NB4 (cell line): ENCODE data around the gene ZNF443.
A peak's percentile ranks its signal among the peaks of the same experiment; 100 is the strongest.
"Not testable (repeated sequence)": the region's sequence is repeated elsewhere in the genome, so short reads cannot be mapped to it uniquely, and the experiment has no call there.

Experiments used
- DNase-seq: peaks from one replicate; pipeline ENCODE4 v3.0.0; 2010; ENCODE audit warnings: low read depth
- H3K4me3 ChIP-seq: one replicate; pipeline ENCODE4 v1.5.1; 2011; ENCODE audit warnings: mild to moderate bottlenecking, low read depth, low read length, moderate library complexity
- CTCF ChIP-seq: IDR thresholded peaks from one replicate; pipeline ENCODE4 v1.5.1; 2012; ENCODE audit warnings: low read depth, low read length
- MAX ChIP-seq: IDR thresholded peaks from 2 replicates; pipeline ENCODE4 v1.6.1; 2011; ENCODE audit warnings: low read depth, low read length
- MYC ChIP-seq: IDR thresholded peaks from 2 replicates; pipeline ENCODE4 v1.6.1; 2011; ENCODE audit warnings: low read depth, low read length
- POLR2A ChIP-seq: IDR thresholded peaks from 2 replicates; pipeline ENCODE4 v1.6.1; 2011; ENCODE audit warnings: mild to moderate bottlenecking; ENCODE audit not compliant: insufficient read length; ENCODE audit errors: extremely low read depth

Gene ZNF443

GRCh38 chr19:12411893-12412292 lies 28.9 kb downstream of the ZNF443 start:
- peak; percentile 35; the same call in 1 of the 2 replicates for TF ChIP-seq MYC
- no peak for TF ChIP-seq CTCF
- TF ChIP-seq POLR2A = no peak
- peak; percentile 73 for TF ChIP-seq MAX

GRCh38 chr19:12400633-12401502 lies 40.0 kb downstream of the ZNF443 start, which contains the start of gene ZNF799:
ZNF799 (minus strand) TSS chr19:12401271; CDS start chr19:12401070, 201 bp downstream.
- TF ChIP-seq POLR2A = peak; percentile 41
- TF ChIP-seq CTCF = no peak
- peak; percentile 47 for TF ChIP-seq MAX
- peak; percentile 52; the same call in 1 of the 2 replicates for TF ChIP-seq MYC
- H3K4me3 ChIP-seq = peak within 1 kb of the TSS; percentile 66
- DNase-seq = peak; percentile 97

More at GRCh38 chr19:12411893-12412292, 28.9 kb downstream of the ZNF443 start:
- H3K4me3 ChIP-seq = no peak overlapping the region
- DNase-seq = peak; percentile 89

GRCh38 chr19:12399901-12400632 lies 40.8 kb downstream of the ZNF443 start:
- peak; percentile 47 for DNase-seq
- peak overlapping the region; percentile 66 for H3K4me3 ChIP-seq

GRCh38 chr19:12391148-12391547 lies 49.7 kb downstream of the ZNF443 start:
- not testable (repeated sequence) for DNase-seq

GRCh38 chr19:12386365-12386764 lies 54.5 kb downstream of the ZNF443 start:
- DNase-seq, H3K4me3 ChIP-seq: not testable (repeated sequence)

More at GRCh38 chr19:12391148-12391547, 49.7 kb downstream of the ZNF443 start:
- H3K4me3 ChIP-seq = not testable (repeated sequence)

GRCh38 chr19:12380444-12380737 lies 60.4 kb downstream of the ZNF443 start:
- no peak for DNase-seq
- TF ChIP-seq MYC (no peak), MAX (no peak), POLR2A (no peak), CTCF (no peak)
- no peak overlapping the region for H3K4me3 ChIP-seq

- no peak for TF ChIP-seq MAX
- TF ChIP-seq MYC = no peak
- TF ChIP-seq CTCF = no peak
- no peak for TF ChIP-seq POLR2A
- no peak overlapping the region for H3K4me3 ChIP-seq
- DNase-seq = no peak
Observed at GRCh38 chr19:12379732-12380443, 60.9 kb downstream of the ZNF443 start.
